Astrocyte (in vitro differentiated cells and primary cell): Measurements from ENCODE around the gene MYF5. TPM values are rescaled to one million over a fixed set of nuclear protein-coding genes. Genes with fewer than 3 reads are reported as not detected.

ENCODE experiments used
- DNase-seq: peaks from one replicate; pipeline ENCODE4 v3.0.0-alpha.2; 2010; ENCODE audit warnings: low read depth
- FAIRE-seq: peaks from 2 replicates; lab custom pipeline; 2011; peaks lifted over from hg19 to GRCh38; lab: Jason Lieb, UNC
- H2AFZ ChIP-seq: 2 replicates; pipeline ENCODE4 v1.6.0; 2012; ENCODE audit warnings: low read depth, low read length, inconsistent platforms
- H3K27ac ChIP-seq: 2 replicates; pipeline ENCODE4 v1.5.1; 2011; ENCODE audit warnings: low read depth, low read length, inconsistent platforms
- H3K27me3 ChIP-seq: 2 replicates; pipeline ENCODE4 v1.6.0; 2011; ENCODE audit warnings: low read length, inconsistent platforms; ENCODE audit not compliant: insufficient read depth
- H3K36me3 ChIP-seq: 2 replicates; pipeline ENCODE4 v1.5.1; 2011; ENCODE audit warnings: low read length, inconsistent platforms; ENCODE audit not compliant: insufficient read depth
- H3K4me1 ChIP-seq: 2 replicates; pipeline ENCODE4 v1.5.1; 2011; ENCODE audit warnings: low read length, inconsistent platforms; ENCODE audit not compliant: insufficient read depth
- H3K4me2 ChIP-seq: 2 replicates; pipeline ENCODE4 v1.6.0; 2012; ENCODE audit warnings: low read length, inconsistent platforms
- H3K4me3 ChIP-seq: 2 replicates; pipeline ENCODE4 v1.5.1; 2011; ENCODE audit warnings: low read depth, mild to moderate bottlenecking, low read length, inconsistent platforms; ENCODE audit not compliant: insufficient read depth
- H3K79me2 ChIP-seq: 2 replicates; pipeline ENCODE4 v1.6.0; 2012; ENCODE audit warnings: mild to moderate bottlenecking, low read length, inconsistent platforms; ENCODE audit not compliant: insufficient read depth
- H3K9ac ChIP-seq: 2 replicates; pipeline ENCODE4 v1.6.0; 2012; ENCODE audit warnings: mild to moderate bottlenecking, low read length, inconsistent platforms
- H3K9me3 ChIP-seq: 2 replicates; pipeline ENCODE4 v1.5.1; 2012; ENCODE audit warnings: low read depth, mild to moderate bottlenecking, low read length, inconsistent platforms; ENCODE audit not compliant: insufficient read depth
- H4K20me1 ChIP-seq: 2 replicates; pipeline ENCODE4 v1.6.0; 2012; ENCODE audit warnings: low read length, inconsistent platforms; ENCODE audit not compliant: insufficient read depth
- H3K27ac Mint-ChIP-seq: one replicate; pipeline ENCODE4 v1.8.0; 2021; ENCODE audit warnings: mild to moderate bottlenecking, mixed read lengths; ENCODE audit not compliant: unreplicated experiment
- H3K27me3 Mint-ChIP-seq: one replicate; pipeline ENCODE4 v1.8.0; 2021; ENCODE audit warnings: low read depth, mixed read lengths; ENCODE audit not compliant: unreplicated experiment
- H3K36me3 Mint-ChIP-seq: one replicate; pipeline ENCODE4 v1.8.0; 2021; ENCODE audit warnings: low read depth, mixed read lengths; ENCODE audit not compliant: unreplicated experiment
- H3K4me1 Mint-ChIP-seq: one replicate; pipeline ENCODE4 v1.8.0; 2021; ENCODE audit warnings: low read depth, mixed read lengths; ENCODE audit not compliant: unreplicated experiment
- H3K4me3 Mint-ChIP-seq: one replicate; pipeline ENCODE4 v1.8.0; 2021; ENCODE audit warnings: mild to moderate bottlenecking, moderate library complexity, mixed read lengths; ENCODE audit not compliant: unreplicated experiment
- H3K9me3 Mint-ChIP-seq: one replicate; pipeline ENCODE4 v1.8.0; 2021; ENCODE audit warnings: mild to moderate bottlenecking, mixed read lengths; ENCODE audit not compliant: unreplicated experiment
- EZH2 ChIP-seq: IDR thresholded peaks from 2 replicates; pipeline ENCODE4 v1.6.1; 2012; ENCODE audit warnings: mild to moderate bottlenecking, low read length, inconsistent platforms; ENCODE audit not compliant: insufficient read depth
- total RNA-seq: library from RNA; stranded (reverse); gene quantifications from 2 replicates; pipeline ENCODE4 v1.2.1, GENCODE V29; 2021
- TF ChIP-seq, protein P1 (sequence below): IDR thresholded peaks from 2 replicates; pipeline ENCODE4 v1.5.1; 2011; ENCODE audit warnings: low read depth, mild to moderate bottlenecking, inconsistent platforms, low read length, moderate library complexity; ENCODE audit not compliant: insufficient read depth

Gene MYF5
- total RNA-seq, 1 donor from 2014 or later = not detected

DNA sequence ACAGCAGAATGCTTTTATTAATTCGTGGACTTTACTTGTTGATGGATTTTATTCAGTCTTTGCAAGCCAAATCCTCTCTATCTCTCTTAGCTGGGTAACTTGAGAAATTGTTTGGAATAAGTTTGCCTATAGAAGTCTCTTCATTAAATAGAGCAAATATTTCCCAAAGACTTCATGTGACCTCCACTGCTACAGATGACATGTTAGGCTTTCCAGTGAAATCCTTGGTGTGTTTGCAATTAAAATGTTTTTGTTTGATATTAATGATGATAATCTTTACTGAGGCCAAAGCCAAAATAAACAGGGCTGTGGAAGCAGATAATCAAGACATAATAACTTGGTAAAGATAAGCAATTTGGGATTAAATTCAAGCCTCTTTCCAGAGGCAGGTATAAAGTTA lies 4.8 kb upstream of the MYF5 start:
- H3K27me3 ChIP-seq = peaks cover 31% of the 10 kb centered on the region
- DNase-seq (no peak), FAIRE-seq (no peak)
- Mint-ChIP-seq H3K4me3 (no peak overlapping the region), H3K4me1 (peaks cover 7% of the 10 kb centered on the region), H3K27ac (no peak overlapping the region), H3K27me3 (peaks cover 85% of the 10 kb centered on the region), H3K9me3 (peaks cover 2% of the 10 kb centered on the region), H3K36me3 (no peaks in the 10 kb centered on the region)
- H3K9me3 ChIP-seq = no peaks in the 10 kb centered on the region
- H3K9ac ChIP-seq = no peak overlapping the region
- H4K20me1 ChIP-seq = no peaks in the 10 kb centered on the region
- no peaks in the 10 kb centered on the region for H3K36me3 ChIP-seq
- no peak overlapping the region for H2AFZ ChIP-seq
- no peak overlapping the region for H3K4me2 ChIP-seq
- H3K4me1 ChIP-seq = peaks cover 10% of the 10 kb centered on the region
- no peak overlapping the region for H3K27ac ChIP-seq
- no peak overlapping the region for H3K4me3 ChIP-seq
- TF ChIP-seq EZH2 = no peak
- TF ChIP-seq, protein P1, sequence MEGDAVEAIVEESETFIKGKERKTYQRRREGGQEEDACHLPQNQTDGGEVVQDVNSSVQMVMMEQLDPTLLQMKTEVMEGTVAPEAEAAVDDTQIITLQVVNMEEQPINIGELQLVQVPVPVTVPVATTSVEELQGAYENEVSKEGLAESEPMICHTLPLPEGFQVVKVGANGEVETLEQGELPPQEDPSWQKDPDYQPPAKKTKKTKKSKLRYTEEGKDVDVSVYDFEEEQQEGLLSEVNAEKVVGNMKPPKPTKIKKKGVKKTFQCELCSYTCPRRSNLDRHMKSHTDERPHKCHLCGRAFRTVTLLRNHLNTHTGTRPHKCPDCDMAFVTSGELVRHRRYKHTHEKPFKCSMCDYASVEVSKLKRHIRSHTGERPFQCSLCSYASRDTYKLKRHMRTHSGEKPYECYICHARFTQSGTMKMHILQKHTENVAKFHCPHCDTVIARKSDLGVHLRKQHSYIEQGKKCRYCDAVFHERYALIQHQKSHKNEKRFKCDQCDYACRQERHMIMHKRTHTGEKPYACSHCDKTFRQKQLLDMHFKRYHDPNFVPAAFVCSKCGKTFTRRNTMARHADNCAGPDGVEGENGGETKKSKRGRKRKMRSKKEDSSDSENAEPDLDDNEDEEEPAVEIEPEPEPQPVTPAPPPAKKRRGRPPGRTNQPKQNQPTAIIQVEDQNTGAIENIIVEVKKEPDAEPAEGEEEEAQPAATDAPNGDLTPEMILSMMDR = no peak
- no peaks in the 10 kb centered on the region for H3K79me2 ChIP-seq

DNA sequence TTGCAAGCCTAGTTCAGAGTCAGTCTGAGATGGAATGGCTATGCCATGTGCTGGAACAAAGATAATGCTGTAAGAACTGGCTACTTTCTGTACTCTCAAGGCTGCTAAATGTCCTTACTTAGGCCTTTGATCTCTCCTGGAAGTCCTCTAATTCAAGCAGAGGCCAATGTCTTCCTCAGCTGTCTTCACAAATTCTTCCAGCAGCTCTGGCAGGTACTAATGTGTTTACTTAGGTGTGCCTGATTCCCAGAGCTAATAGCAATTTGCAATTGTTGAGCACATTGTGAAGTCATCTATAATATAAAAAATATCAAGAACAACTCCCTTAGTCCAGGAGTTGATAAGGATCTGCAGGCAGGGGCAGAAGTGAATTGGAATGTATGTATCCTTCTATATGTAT lies 3.8 kb upstream of the MYF5 start:
- Histone ChIP-seq H3K4me3 (no peak overlapping the region), H3K36me3 (no peaks in the 10 kb centered on the region), H3K27me3 (peaks cover 32% of the 10 kb centered on the region), H3K4me1 (peaks cover 10% of the 10 kb centered on the region), H2AFZ (no peak overlapping the region), H3K9me3 (no peaks in the 10 kb centered on the region), H3K4me2 (no peak overlapping the region), H4K20me1 (no peaks in the 10 kb centered on the region), H3K79me2 (no peaks in the 10 kb centered on the region), H3K27ac (no peak overlapping the region), H3K9ac (no peak overlapping the region)
- no peak overlapping the region for H3K27ac Mint-ChIP-seq
- FAIRE-seq (no peak), DNase-seq (no peak)
- peaks cover 7% of the 10 kb centered on the region for H3K4me1 Mint-ChIP-seq
- H3K4me3 Mint-ChIP-seq = no peak overlapping the region
- no peak for TF ChIP-seq EZH2
- TF ChIP-seq, protein P1 = no peak
- H3K27me3 Mint-ChIP-seq = peaks cover 82% of the 10 kb centered on the region
- peaks cover 4% of the 10 kb centered on the region for H3K9me3 Mint-ChIP-seq
- H3K36me3 Mint-ChIP-seq = no peaks in the 10 kb centered on the region

DNA sequence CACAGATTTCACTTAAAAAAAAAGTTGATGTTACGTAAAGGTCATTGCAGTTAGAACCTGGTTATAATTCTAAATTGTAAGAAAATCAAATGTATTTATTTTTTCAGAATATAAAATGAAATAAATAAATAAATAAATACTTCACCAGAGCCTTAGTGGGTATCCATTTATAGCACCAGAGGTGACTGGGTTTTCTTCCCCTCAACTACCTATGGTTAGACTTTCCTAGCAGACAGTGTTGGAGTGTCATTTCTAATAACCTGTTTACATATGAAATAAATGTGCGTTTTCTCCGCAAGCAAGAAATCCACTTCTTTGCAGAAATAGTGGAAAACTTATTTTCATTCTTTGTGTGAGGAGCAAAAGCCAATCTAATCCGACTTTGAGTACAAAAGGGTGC lies 3.3 kb upstream of the MYF5 start:
- no peak for TF ChIP-seq EZH2
- TF ChIP-seq, protein P1 = no peak
- Histone ChIP-seq H3K9me3 (no peaks in the 10 kb centered on the region), H3K79me2 (no peaks in the 10 kb centered on the region), H3K4me2 (peak overlapping the region; percentile 86), H3K4me3 (peak overlapping the region; percentile 53), H3K9ac (no peak overlapping the region), H4K20me1 (no peaks in the 10 kb centered on the region), H3K4me1 (peaks cover 9% of the 10 kb centered on the region), H3K27ac (no peak overlapping the region), H3K27me3 (peaks cover 32% of the 10 kb centered on the region), H2AFZ (peak overlapping the region; percentile 79), H3K36me3 (no peaks in the 10 kb centered on the region)
- Mint-ChIP-seq H3K27me3 (peaks cover 77% of the 10 kb centered on the region), H3K4me3 (peak overlapping the region; percentile 87), H3K36me3 (no peaks in the 10 kb centered on the region), H3K9me3 (peaks cover 7% of the 10 kb centered on the region), H3K4me1 (peaks cover 7% of the 10 kb centered on the region), H3K27ac (no peak overlapping the region)
- no peak for DNase-seq
- no peak for FAIRE-seq
